K562 (cell line): Measurements from ENCODE around the gene GHRH. TPM values are rescaled to one million over a fixed set of nuclear protein-coding genes. Genes with fewer than 3 reads are reported as not detected.

Experiments used
- ATAC-seq: fragments of 200-7000 bp; cut with Tn5 transposase; 3 replicates; pipeline ENCODE4 v1.9.1; 2020; ENCODE audit warnings: moderate library complexity
- BruUV-seq: library from RNA; stranded (reverse); fragments of 400-500 nt; replicated peaks from 2 replicates; lab custom pipeline; 2021; lab: Mats Ljungman, UMichigan
- CTCF ChIA-PET: fragments of 300-600 bp; formaldehyde crosslinking; extraction: SDS; loops from one replicate; lab custom pipeline; 2021; ENCODE audit warnings: low intra/inter-chr PET ratio; lab: Yijun Ruan, JAX
- POLR2A ChIA-PET: fragments of 300-600, 350-650 bp; sonication (Branson Sonifier 250); formaldehyde crosslinking; extraction: SDS; loops from one replicate; lab custom pipeline; 2021; ENCODE audit warnings: antibody characterized with exemption, inconsistent platforms; lab: Yijun Ruan, JAX
- DNase-seq, 4 experiments: peaks; one replicate each; pipeline versions ENCODE4 v3.0.0 to v3.0.0-alpha.2; 2011 to 2018; ENCODE audit warnings: low spot score in 3 of 4, mixed read lengths in 3 of 4; ENCODE audit errors: extremely low read depth in 1 of 4
- FAIRE-seq: peaks from 2 replicates; lab custom pipeline; 2011; peaks lifted over from hg19 to GRCh38; lab: Jason Lieb, UNC
- H2AFZ ChIP-seq: 2 replicates; pipeline ENCODE4 v1.6.0; 2011; ENCODE audit warnings: low read depth, low read length, control low read depth, inconsistent platforms
- H3K27ac ChIP-seq: fragments of 200-600 bp; 3 replicates; pipeline ENCODE4 v1.8.0; 2011; ENCODE audit warnings: low read depth, mild to moderate bottlenecking, control low read depth, inconsistent platforms, low read length, moderate library complexity, mixed read lengths; ENCODE audit errors: extremely low read depth
- H3K27me3 ChIP-seq, 2 experiments: fragments of 300-600 bp in 1 of 2; 2 replicates in 1 of 2; 3 replicates in 1 of 2; pipeline versions ENCODE4 v1.6.0 to v1.8.0; 2011; ENCODE audit warnings: inconsistent platforms in 2 of 2, low read length in 2 of 2, mild to moderate bottlenecking in 1 of 2, mixed read lengths in 1 of 2, moderate library complexity in 1 of 2; ENCODE audit not compliant: control insufficient read depth in 2 of 2, insufficient read depth in 2 of 2
- H3K36me3 ChIP-seq: fragments of 300-600 bp; 3 replicates; pipeline ENCODE4 v1.8.0; 2011; ENCODE audit warnings: mild to moderate bottlenecking, low read length, inconsistent platforms; ENCODE audit not compliant: control insufficient read depth, insufficient read depth
- H3K4me1 ChIP-seq, 2 experiments: fragments of 200-600 bp in 1 of 2; replicated peaks in 1 of 2; 2 replicates in 1 of 2; 3 replicates in 1 of 2; pipeline versions ENCODE4 v1.5.1 to v1.8.0; 2011; ENCODE audit warnings: inconsistent platforms in 2 of 2, low read length in 2 of 2, mild to moderate bottlenecking in 1 of 2, mixed read lengths in 1 of 2, moderate library complexity in 1 of 2; ENCODE audit not compliant: control insufficient read depth in 2 of 2, insufficient read depth in 2 of 2
- H3K4me2 ChIP-seq: 2 replicates; pipeline ENCODE4 v1.6.1; 2011; ENCODE audit warnings: low read length, control low read depth, inconsistent platforms, mixed read lengths; ENCODE audit not compliant: insufficient read depth
- H3K4me3 ChIP-seq: fragments of 200-600 bp; sonication (generic), shearing (Covaris generic); 2 replicates; pipeline ENCODE4 v1.5.1; 2016; ENCODE audit warnings: control low read depth, inconsistent platforms
- H3K79me2 ChIP-seq: fragments of 200-600 bp; 3 replicates; pipeline ENCODE4 v1.8.0; 2011; ENCODE audit warnings: low read length, inconsistent platforms; ENCODE audit not compliant: control insufficient read depth, insufficient read depth
- H3K9ac ChIP-seq, 2 experiments: 2 replicates each; pipeline versions ENCODE4 v1.6.0 to v1.6.1; 2011; ENCODE audit warnings: low read depth in 2 of 2, low read length in 2 of 2, control low read depth in 1 of 2, inconsistent platforms in 1 of 2, mild to moderate bottlenecking in 1 of 2, mixed read lengths in 1 of 2; ENCODE audit not compliant: insufficient read depth in 1 of 2
- H3K9me1 ChIP-seq: one replicate; pipeline ENCODE4 v1.6.0; 2011; ENCODE audit warnings: inconsistent platforms, mild to moderate bottlenecking, low read length, moderate library complexity; ENCODE audit not compliant: control insufficient read depth, insufficient read depth
- H3K9me3 ChIP-seq: replicated peaks from 2 replicates; pipeline ENCODE4 v1.5.1; 2011; ENCODE audit warnings: low read depth, low read length, inconsistent platforms; ENCODE audit not compliant: control insufficient read depth, insufficient read depth
- H4K20me1 ChIP-seq: replicated peaks from 2 replicates; pipeline ENCODE4 v1.6.1; 2011; ENCODE audit warnings: low read length, inconsistent platforms, mixed read lengths; ENCODE audit not compliant: control insufficient read depth, insufficient read depth
- CSDE1 ChIP-seq, 2 experiments: fragments of 450-650 bp; IDR thresholded peaks; 2 replicates each; pipeline ENCODE4 v1.6.1; 2016; ENCODE audit warnings: mild to moderate bottlenecking in 1 of 2
- DNMT1 ChIP-seq: fragments of 450-650 bp; IDR thresholded peaks from 2 replicates; pipeline ENCODE4 v1.6.1; 2016; ENCODE audit warnings: antibody characterized with exemption, mild to moderate bottlenecking
- GTF2A2 ChIP-seq: IDR thresholded peaks from 2 replicates; pipeline ENCODE4 v1.6.1; 2016; ENCODE audit warnings: mild to moderate bottlenecking, missing genetic modification characterization, missing compliant biosample characterization
- HOXB6 ChIP-seq: fragments of 250-450 bp; sonication (Bioruptor Pico); IDR thresholded peaks from 2 replicates; pipeline ENCODE4 v1.5.1; 2022; ENCODE audit warnings: mild to moderate bottlenecking, borderline replicate concordance
- MAFF ChIP-seq: IDR thresholded peaks from 2 replicates; pipeline ENCODE4 v1.6.1; 2012; ENCODE audit warnings: low read length, improper control_type of control experiment
- POLR2AphosphoS5 ChIP-seq: IDR thresholded peaks from 2 replicates; pipeline ENCODE4 v1.6.1; 2011; ENCODE audit warnings: mild to moderate bottlenecking, low read depth, low read length, moderate library complexity; ENCODE audit not compliant: control insufficient read depth, insufficient read depth
- SP1 ChIP-seq: sonication (generic); formaldehyde crosslinking; IDR thresholded peaks from 2 replicates; pipeline ENCODE4 v1.8.1; 2022; ENCODE audit warnings: mild to moderate bottlenecking, missing genetic modification reagents
- ZNF134 ChIP-seq: fragments of 250-450 bp; sonication (Bioruptor Pico); conservative IDR thresholded peaks from 2 replicates; pipeline ENCODE4 v1.4.0; 2020
- ZNF551 ChIP-seq: fragments of 250-450 bp; sonication (Bioruptor Pico); IDR thresholded peaks from 2 replicates; pipeline ENCODE4 v1.5.0; 2021; ENCODE audit warnings: mild to moderate bottlenecking, moderate library complexity
- WGBS: fragments of 100-300 bp; shearing (Covaris generic); methylation state at CpG from one replicate; pipeline ENCODE4 v1.1.6; 2016; ENCODE audit warnings: low coverage, mixed read lengths; ENCODE audit not compliant: insufficient coverage; ENCODE audit errors: missing lambda C conversion rate; 5-methylcytosine and 5-hydroxymethylcytosine counted together
- in situ Hi-C: fragments of 300-500 bp; cut with MboI; formaldehyde crosslinking; loops from 4 replicates; pipeline ENCODE4 v1.15.0; 2018; ENCODE audit warnings: inconsistent platforms, mixed read lengths
- intact Hi-C: fragments of 100-400 bp; cut with micrococcal nuclease; formaldehyde crosslinking; loops from 2 replicates; pipeline ENCODE4 v1.14.2; 2022
- polyA plus RNA-seq, 8 experiments: library from polyadenylated mRNA; depleted of rRNA in 4 of 8; stranded (reverse) in 5 of 8; unstranded in 3 of 8; fragments of >200 nt; fragmentation: Nextera tagmentation in 2 of 8; fragmentation: Illumina TruSeq in 1 of 8; extraction: Ambion mirVana in 2 of 8; extraction: Trizol in 1 of 8; gene quantifications; 2 replicates each; pipeline versions ENCODE4 v1.2.1 to v1.2.3, GENCODE V29; 2011 to 2014; ENCODE audit warnings: inconsistent platforms in 1 of 8, missing spikeins in 1 of 8
- total RNA-seq, 7 experiments: library from RNA; depleted of rRNA in 6 of 7; stranded (reverse); fragments of >200 nt in 6 of 7; fragmentation: Illumina TruSeq in 2 of 7; extraction: Trizol in 2 of 7; gene quantifications; 2 replicates each; pipeline versions ENCODE4 v1.2.1 to v1.2.3, GENCODE V29; 2011 to 2021; ENCODE audit warnings: low replicate concordance in 1 of 7
- TF ChIP-seq, protein P1 (sequence below), 2 experiments: fragments of 450-650 bp; IDR thresholded peaks; 2 replicates each; pipeline ENCODE4 v1.6.1; 2016; ENCODE audit warnings: mild to moderate bottlenecking in 2 of 2, borderline replicate concordance in 1 of 2, low read depth in 1 of 2, moderate library complexity in 1 of 2
- TF ChIP-seq, protein P2 (sequence below), 2 experiments: IDR thresholded peaks in 1 of 2; conservative IDR thresholded peaks in 1 of 2; 2 replicates each; pipeline ENCODE4 v1.6.1; 2016; ENCODE audit warnings: low read depth in 2 of 2, mild to moderate bottlenecking in 1 of 2, missing compliant biosample characterization in 1 of 2, missing genetic modification characterization in 1 of 2, moderate library complexity in 1 of 2

Gene GHRH
- total and polyA plus RNA-seq, 9 of the 15 experiments (the other 6 are each of a cell fraction or from before 2014, with no cell fraction given) = not detected

DNA sequence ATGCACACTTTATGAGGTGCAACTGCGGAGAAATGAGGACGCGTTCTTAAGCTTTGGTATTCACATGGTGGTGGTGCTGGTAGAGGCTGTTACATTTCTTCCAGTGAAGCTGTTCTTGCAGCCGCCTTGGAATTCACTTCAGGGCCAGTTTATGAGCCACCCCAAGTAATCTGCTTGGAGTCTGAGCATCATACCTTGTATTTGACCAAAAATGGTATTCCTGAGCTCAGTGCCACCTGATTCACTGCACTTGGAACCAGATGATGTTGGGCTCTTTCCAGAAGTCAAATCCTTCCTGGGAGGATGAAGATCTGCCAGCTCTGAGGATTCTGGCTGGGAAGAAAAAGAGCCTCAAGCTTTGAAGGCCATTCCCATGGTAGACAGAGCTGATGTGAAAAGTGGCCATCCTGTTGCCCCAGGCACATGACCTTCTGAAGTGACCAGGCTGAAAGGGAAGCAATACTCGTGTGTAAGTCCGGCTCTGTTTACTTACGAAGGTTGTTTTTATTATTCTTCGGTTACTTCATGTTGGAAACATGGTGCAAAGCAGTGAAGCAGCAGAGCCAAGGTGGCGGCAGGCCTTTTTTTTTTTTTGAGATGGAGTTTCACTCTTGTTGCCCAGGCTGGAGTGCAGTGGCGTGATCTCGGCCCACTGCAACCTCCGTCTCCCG is 35.6 kb upstream of the GHRH start:
- no TSS peak for BruUV-seq
- ChIA-PET POLR2A (interaction anchor here (1.0 kb wide), 1 partner anchor 20 kb away, joined by 3 read pairs; no protein-coding TSS in a partner anchor), CTCF (no interaction called here)
- Histone ChIP-seq H3K79me2 (peaks cover 72% of the 10 kb centered on the region), H3K4me2 (no peak overlapping the region), H3K36me3 (peaks cover 60% of the 10 kb centered on the region), H3K27ac (no peak overlapping the region), H3K9ac (no peak overlapping the region), H3K4me3 (no peak overlapping the region), H3K27me3 (no peaks in the 10 kb centered on the region), H3K4me1 (peaks cover 8 to 24% of the 10 kb centered on the region in 2 experiments; a peak in 3 of 5 replicates), H2AFZ (no peak overlapping the region), H3K9me3 (peaks cover 3% of the 10 kb centered on the region; the same call in 1 of the 2 replicates), H3K9me1 (no peaks in the 10 kb centered on the region), H4K20me1 (no peaks in the 10 kb centered on the region)
- DNase-seq (no peak), ATAC-seq (no peak), FAIRE-seq (no peak)
- WGBS = 92% methylated on average over 11 of the region's 13 CpGs
- in situ Hi-C loops (no loop called here), intact Hi-C loops (no loop called here)
- TF ChIP-seq DNMT1 = no peak
- TF ChIP-seq GTF2A2 (tag) = no peak
- TF ChIP-seq POLR2AphosphoS5 = no peak
- TF ChIP-seq MAFF = no peak
- TF ChIP-seq, protein P1, sequence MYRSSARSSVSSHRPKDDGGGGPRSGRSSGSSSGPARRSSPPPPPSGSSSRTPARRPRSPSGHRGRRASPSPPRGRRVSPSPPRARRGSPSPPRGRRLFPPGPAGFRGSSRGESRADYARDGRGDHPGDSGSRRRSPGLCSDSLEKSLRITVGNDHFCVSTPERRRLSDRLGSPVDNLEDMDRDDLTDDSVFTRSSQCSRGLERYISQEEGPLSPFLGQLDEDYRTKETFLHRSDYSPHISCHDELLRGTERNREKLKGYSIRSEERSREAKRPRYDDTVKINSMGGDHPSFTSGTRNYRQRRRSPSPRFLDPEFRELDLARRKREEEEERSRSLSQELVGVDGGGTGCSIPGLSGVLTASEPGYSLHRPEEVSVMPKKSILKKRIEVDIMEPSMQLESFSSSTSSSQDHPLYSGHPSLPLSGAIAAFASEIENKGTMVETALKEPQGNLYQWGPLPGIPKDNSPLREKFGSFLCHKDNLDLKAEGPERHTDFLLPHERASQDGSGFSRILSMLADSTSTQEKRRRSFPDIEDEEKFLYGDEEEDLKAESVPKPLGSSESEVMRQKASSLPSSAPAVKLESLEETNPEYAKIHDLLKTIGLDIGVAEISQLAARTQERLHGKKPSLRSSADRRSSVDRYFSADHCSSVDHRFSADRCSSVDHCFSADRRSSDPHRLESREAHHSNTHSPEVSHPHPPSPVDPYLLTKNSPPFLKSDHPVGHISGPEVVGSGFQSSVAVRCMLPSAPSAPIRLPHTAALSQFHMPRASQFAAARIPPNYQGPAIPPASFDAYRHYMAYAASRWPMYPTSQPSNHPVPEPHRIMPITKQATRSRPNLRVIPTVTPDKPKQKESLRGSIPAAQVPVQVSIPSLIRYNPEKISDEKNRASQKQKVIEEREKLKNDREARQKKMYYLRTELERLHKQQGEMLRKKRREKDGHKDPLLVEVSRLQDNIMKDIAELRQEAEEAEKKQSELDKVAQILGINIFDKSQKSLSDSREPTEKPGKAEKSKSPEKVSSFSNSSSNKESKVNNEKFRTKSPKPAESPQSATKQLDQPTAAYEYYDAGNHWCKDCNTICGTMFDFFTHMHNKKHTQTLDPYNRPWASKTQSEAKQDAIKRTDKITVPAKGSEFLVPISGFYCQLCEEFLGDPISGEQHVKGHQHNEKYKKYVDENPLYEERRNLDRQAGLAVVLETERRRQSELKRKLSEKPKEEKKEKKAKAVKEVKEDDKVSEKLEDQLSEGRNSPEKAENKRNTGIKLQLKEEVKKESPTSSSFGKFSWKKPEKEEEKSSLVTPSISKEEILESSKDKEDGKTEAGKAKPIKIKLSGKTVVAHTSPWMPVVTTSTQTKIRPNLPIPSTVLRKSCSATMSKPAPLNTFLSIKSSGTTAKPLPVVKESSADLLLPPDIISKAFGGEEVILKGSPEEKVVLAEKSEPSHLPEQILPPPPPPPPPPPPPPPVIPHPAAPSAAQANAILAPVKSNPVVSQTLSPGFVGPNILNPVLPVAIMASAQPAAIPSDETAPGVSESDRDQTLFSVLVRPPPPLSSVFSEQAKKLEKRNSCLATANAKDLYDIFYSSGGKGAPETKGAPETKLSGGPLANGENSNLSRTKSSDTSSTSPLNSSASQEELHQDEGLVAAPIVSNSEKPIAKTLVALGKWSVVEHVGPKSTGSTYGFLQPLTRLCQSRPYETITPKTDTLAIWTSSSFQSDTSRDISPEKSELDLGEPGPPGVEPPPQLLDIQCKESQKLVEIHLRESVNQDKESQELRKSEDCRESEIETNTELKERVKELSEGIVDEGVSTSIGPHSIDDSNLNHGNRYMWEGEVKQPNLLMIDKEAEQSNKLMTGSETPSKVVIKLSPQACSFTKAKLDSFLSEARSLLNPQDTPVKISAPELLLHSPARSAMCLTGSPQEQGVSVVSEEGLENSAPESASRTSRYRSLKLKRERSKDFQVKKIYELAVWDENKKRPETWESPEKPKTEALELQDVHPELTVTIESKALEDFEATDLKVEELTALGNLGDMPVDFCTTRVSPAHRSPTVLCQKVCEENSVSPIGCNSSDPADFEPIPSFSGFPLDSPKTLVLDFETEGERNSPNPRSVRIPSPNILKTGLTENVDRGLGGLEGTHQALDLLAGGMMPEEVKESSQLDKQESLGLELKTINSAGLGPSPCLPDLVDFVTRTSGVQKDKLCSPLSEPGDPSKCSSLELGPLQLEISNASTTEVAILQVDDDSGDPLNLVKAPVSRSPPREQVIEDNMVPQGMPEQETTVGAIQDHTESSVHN (IDR thresholded peaks at IDR 0.05; ENCODE audit: borderline replicate concordance in 1 of 2, low read depth in 1 of 2) = no peak
- TF ChIP-seq ZNF134 (CRISPR knock-in tag) = no peak
- TF ChIP-seq SP1 (CRISPR knock-in tag) = no peak
- no peak for TF ChIP-seq HOXB6 (CRISPR knock-in tag)
- TF ChIP-seq ZNF551 (CRISPR knock-in tag) = no peak
- TF ChIP-seq, protein P2, sequence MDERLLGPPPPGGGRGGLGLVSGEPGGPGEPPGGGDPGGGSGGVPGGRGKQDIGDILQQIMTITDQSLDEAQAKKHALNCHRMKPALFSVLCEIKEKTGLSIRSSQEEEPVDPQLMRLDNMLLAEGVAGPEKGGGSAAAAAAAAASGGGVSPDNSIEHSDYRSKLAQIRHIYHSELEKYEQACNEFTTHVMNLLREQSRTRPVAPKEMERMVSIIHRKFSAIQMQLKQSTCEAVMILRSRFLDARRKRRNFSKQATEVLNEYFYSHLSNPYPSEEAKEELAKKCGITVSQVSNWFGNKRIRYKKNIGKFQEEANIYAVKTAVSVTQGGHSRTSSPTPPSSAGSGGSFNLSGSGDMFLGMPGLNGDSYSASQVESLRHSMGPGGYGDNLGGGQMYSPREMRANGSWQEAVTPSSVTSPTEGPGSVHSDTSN (CRISPR knock-in tag; IDR thresholded peaks at IDR 0.05; ENCODE audit: low read depth) = no peak
- TF ChIP-seq, protein P2 (tag; conservative IDR thresholded peaks at IDR 0.05; ENCODE audit: low read depth) = no peak
- no peak for TF ChIP-seq CSDE1 (IDR thresholded peaks at IDR 0.05)
